Psoas muscle (tissue), 8 donors: ENCODE measurements around the gene FTO. TPM values are rescaled to one million over a fixed set of nuclear protein-coding genes. Genes with fewer than 3 reads are reported as not detected.

Experiments used
- ATAC-seq, 4 donors: fragments of 200-7000 bp; cut with Tn5 transposase; one replicate each; pipeline ENCODE4 v1.9.1; 2020; ENCODE audit warnings: moderate library complexity in 3 of 4, mild to moderate bottlenecking in 2 of 4
- DNase-seq, 2 donors: peaks; one replicate each; pipeline ENCODE4 v3.0.0-alpha.2; 2020
- H3K27ac ChIP-seq: fragments of 200-600 bp; one replicate; pipeline ENCODE4 v1.8.0; 2022
- H3K27me3 ChIP-seq, 3 donors: fragments of 200-600 bp in 1 of 3; one replicate each; pipeline versions ENCODE4 v1.6.1 to v1.8.0; 2013 to 2022; ENCODE audit warnings: low read length in 2 of 3, mild to moderate bottlenecking in 2 of 3, moderate library complexity in 1 of 3; ENCODE audit not compliant: insufficient read depth in 3 of 3
- H3K36me3 ChIP-seq, 2 donors: fragments of 200-600 bp in 1 of 2; one replicate each; pipeline versions ENCODE4 v1.6.1 to v1.8.0; 2013 to 2022; ENCODE audit warnings: low read depth in 1 of 2, mild to moderate bottlenecking in 1 of 2, moderate library complexity in 1 of 2; ENCODE audit not compliant: insufficient read depth in 1 of 2
- H3K4me1 ChIP-seq: fragments of 200-600 bp; one replicate; pipeline ENCODE4 v1.8.0; 2022
- H3K4me3 ChIP-seq: fragments of 200-600 bp; one replicate; pipeline ENCODE4 v1.8.0; 2022; ENCODE audit warnings: mild to moderate bottlenecking
- H3K9me3 ChIP-seq: fragments of 200-600 bp; one replicate; pipeline ENCODE4 v1.8.0; 2022
- WGBS, 3 donors: extraction: QIAGEN DNeasy Blood & Tissue Kit; methylation state at CpG; one replicate each; pipeline versions ENCODE4 v1.1.6 to v1.1.7; 2013; 5-methylcytosine and 5-hydroxymethylcytosine counted together
- intact Hi-C, 2 donors: fragments of 100-400 bp; cut with DNase I; formaldehyde crosslinking; loops; one replicate each; pipeline versions ENCODE4 v1.11.0 to v1.14.2; 2022
- polyA plus RNA-seq, 3 donors: library from polyadenylated mRNA; stranded (reverse); fragments of 200-250 nt; gene quantifications; one replicate each; pipeline ENCODE4 v1.2.3, GENCODE V29; 2013
- total RNA-seq, 4 donors: library from RNA; stranded (reverse); fragmentation: NEBNext Ultra II Directional in 2 of 4; extraction: Animal tissue kit (Norgen Biotek cat#: 25700) in 2 of 4; gene quantifications; one replicate each; pipeline versions ENCODE4 v1.2.1 to v1.2.4, GENCODE V29; 2021 to 2023
- TF ChIP-seq, protein P1 (sequence below): fragments of 200-600 bp; IDR thresholded peaks from one replicate; pipeline ENCODE4 v1.8.0; 2022; ENCODE audit warnings: antibody characterized with exemption
- donor health status: healthy with polysubstance abuse.
- donor health status: DM: no; HTN: no; CAD: no; lungs with moderate emphysema.
- donor health status: Bipolar disorder and iron deficiency.
- donor health status: healthy.
- donor health status: DM: yes; HTN: yes; CAD: no.
- donor health status: DM: no; HTN: no; CAD: no.
- donor health status: DM: no; HTN: no; CAD: no.
- donor health status: DM: yes; HTN: yes; CAD: no.

The FTO gene
- total and polyA plus RNA-seq, 7 donors: 14.2 to 67.6 (median 47.4) TPM

DNA sequence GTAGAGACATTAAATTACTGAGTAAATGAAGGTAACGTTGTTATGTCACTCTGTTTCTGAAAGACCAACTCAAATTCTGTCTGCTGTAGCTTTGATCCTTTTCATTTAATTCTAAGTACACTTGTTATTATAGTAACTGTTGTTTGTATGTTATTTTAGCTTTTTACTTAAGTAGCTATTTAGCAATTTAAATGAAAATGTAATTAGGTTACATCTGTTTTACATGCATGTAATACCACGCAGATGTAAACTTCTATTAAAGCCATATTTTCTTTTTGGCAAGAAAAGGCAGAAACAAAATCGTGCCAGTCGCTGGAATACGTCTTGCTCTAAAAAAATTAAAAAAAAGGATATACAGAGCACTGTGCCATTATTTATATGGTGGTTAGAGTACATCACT, 282.8 kb downstream of the FTO start:
- WGBS, 3 donors: 94 to 95% (median 94%) methylated on average over 5 of the region's 5 CpGs
- no peaks in the 10 kb centered on the region for H3K36me3 ChIP-seq
- no peaks in the 10 kb centered on the region for H3K9me3 ChIP-seq
- no peak for ATAC-seq
- no peaks in the 10 kb centered on the region for H3K27me3 ChIP-seq
- H3K4me3 ChIP-seq: no peak overlapping the region
- TF ChIP-seq, protein P1, sequence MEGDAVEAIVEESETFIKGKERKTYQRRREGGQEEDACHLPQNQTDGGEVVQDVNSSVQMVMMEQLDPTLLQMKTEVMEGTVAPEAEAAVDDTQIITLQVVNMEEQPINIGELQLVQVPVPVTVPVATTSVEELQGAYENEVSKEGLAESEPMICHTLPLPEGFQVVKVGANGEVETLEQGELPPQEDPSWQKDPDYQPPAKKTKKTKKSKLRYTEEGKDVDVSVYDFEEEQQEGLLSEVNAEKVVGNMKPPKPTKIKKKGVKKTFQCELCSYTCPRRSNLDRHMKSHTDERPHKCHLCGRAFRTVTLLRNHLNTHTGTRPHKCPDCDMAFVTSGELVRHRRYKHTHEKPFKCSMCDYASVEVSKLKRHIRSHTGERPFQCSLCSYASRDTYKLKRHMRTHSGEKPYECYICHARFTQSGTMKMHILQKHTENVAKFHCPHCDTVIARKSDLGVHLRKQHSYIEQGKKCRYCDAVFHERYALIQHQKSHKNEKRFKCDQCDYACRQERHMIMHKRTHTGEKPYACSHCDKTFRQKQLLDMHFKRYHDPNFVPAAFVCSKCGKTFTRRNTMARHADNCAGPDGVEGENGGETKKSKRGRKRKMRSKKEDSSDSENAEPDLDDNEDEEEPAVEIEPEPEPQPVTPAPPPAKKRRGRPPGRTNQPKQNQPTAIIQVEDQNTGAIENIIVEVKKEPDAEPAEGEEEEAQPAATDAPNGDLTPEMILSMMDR: no peak
- no peak overlapping the region for H3K27ac ChIP-seq
- H3K4me1 ChIP-seq: peaks cover 24% of the 10 kb centered on the region
- intact Hi-C loops: no loop called here
- no peak for DNase-seq

DNA sequence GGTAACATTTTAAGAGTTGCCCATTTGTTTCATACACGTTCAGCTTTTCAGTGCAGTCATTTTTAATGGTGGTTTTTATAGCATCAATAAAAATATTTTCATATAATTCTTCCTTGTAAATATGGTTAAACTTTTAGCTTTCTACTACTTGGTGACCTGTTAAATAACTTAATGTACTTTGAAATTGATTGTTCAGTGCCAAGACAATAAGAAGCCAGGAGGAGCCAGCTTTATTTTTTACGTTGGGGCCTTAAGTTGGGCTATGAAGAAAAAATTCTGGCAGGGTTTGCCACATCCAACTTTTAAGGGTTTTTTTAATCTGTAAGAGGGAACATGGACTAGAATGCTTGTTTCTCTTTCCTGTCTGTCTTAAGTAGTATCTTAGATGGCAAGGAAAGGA, 284.2 kb downstream of the FTO start:
- no peak for DNase-seq
- intact Hi-C loops: no loop called here
- TF ChIP-seq, protein P1: no peak
- ATAC-seq: no peak
- Histone ChIP-seq H3K9me3 (no peaks in the 10 kb centered on the region), H3K27me3 (no peaks in the 10 kb centered on the region), H3K27ac (no peak overlapping the region), H3K4me3 (no peak overlapping the region), H3K36me3 (no peaks in the 10 kb centered on the region), H3K4me1 (peaks cover 26% of the 10 kb centered on the region)
- WGBS, 3 donors: 66 to 79% (median 67%) methylated on average over 2 of the region's 2 CpGs

DNA sequence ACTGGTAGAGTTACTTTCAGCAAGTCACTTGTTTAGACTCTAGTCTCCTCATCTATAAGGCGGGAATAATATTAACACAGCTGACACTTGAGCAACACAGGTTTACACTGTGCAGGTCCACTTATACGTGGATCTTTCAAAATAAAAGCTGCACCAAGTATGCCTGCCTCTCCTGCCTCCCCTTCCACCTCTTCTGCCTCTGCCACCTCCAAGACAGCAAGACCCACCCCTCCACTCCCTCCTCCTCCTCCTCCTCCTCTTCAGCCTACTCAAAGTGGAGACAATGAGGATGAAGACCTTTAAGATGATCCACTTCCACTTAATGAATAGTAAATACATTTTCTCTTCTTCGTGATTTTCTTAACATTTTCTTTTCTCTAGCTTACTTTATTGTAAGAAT, 285.6 kb downstream of the FTO start:
- peaks cover 26% of the 10 kb centered on the region for H3K4me1 ChIP-seq
- ATAC-seq (no peak), DNase-seq (no peak)
- WGBS, 3 donors: 97 to 100% (median 99%) methylated on average over 3 of the region's 3 CpGs
- H3K4me3 ChIP-seq: no peak overlapping the region
- H3K27ac ChIP-seq: no peak overlapping the region
- H3K27me3 ChIP-seq: no peaks in the 10 kb centered on the region
- intact Hi-C loops: no loop called here
- no peaks in the 10 kb centered on the region for H3K9me3 ChIP-seq
- H3K36me3 ChIP-seq: no peaks in the 10 kb centered on the region
- TF ChIP-seq, protein P1: no peak

DNA sequence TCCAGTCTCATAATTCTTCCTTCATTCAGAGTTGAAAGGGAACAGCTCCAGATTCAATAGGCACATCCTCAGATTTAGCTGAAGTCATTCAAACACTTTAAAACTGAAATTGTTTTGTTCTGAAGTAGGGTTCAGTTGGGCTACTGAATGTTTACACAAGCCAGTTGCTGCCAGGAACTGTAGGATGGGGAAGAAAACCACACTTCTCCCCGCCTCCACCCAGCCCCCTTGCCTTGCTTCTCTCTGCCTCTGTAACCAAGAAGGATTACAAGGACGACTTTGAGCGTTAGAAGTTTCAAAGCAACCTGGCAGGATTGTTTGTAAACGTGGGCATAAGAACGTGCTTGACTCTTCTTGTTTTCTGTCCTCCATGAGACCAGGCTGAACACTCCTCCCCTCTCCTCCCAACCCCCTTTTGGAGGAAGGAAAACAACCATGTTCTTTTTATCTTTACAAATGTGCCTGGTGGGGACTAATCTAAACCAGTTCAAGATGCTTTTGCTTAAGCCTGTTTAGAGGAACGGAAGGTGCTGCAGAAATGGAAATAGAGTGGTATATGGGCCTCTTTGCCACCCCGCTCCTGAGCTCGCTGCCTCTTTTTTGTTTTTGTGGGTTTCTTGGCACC, 287.9 kb downstream of the FTO start:
- Histone ChIP-seq H3K4me3 (no peak overlapping the region), H3K27me3 (no peaks in the 10 kb centered on the region), H3K9me3 (no peaks in the 10 kb centered on the region), H3K36me3 (no peaks in the 10 kb centered on the region), H3K27ac (peak overlapping the region; percentile 13), H3K4me1 (peaks cover 40% of the 10 kb centered on the region)
- TF ChIP-seq, protein P1: no peak
- WGBS, 3 donors: 41 to 56% (median 46%) methylated on average over 8 of the region's 8 CpGs
- ATAC-seq: no peak
- no peak for DNase-seq
- intact Hi-C loops: no loop called here

DNA sequence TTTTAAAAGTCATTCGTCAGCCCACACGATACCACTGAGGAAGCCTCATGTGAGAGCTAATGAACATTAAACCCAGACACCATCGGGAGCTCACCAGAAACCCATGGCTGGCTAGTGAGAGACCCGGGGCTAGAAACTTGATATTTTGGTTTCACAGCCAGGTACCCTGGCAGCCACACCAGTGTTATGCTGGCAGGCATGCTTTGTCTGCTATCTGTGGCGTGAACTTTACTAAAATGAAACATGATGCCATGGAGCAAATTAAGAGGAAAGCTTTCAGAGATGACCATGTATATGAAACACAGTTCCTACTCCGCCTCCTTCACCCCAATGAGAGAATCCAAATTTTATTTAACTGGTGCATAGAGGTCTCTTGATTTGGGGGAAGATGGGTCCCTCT, 291.4 kb downstream of the FTO start:
- peak overlapping the region; percentile 54 for H3K27ac ChIP-seq
- TF ChIP-seq, protein P1: no peak
- DNase-seq: peak in 1 of 2 donors; percentile 55

More for the DNA sequence above, 291.4 kb downstream of the FTO start:
- intact Hi-C loops: loop anchor here in 1 of 2 donors (5.0 kb wide), 1 partner anchor 67 kb away; no protein-coding TSS in a partner anchor
- peak; percentile 67 to 87 (median 82) for ATAC-seq
- peak overlapping the region; percentile 9 for H3K4me3 ChIP-seq
- H3K4me1 ChIP-seq: peaks cover 42% of the 10 kb centered on the region
- no peaks in the 10 kb centered on the region for H3K9me3 ChIP-seq
- no peaks in the 10 kb centered on the region for H3K36me3 ChIP-seq
- no peaks in the 10 kb centered on the region for H3K27me3 ChIP-seq
- 30 to 37% (median 32%) methylated on average over 6 of the region's 6 CpGs for WGBS, 3 donors
